Hippocampal formation (tissue), 2 donors: ENCODE measurements around the gene CA7.

Source experiments
- DNase-seq, 2 donors: peaks; one replicate each; lab custom pipeline; 2025; lab: John Stamatoyannopoulos, UW

Gene CA7

GRCh38 chr16:66844342-66845079, at the start of gene CA7:
CA7 (plus strand) TSS chr16:66844414; CDS start chr16:66844488, 74 bp downstream.
- no peak for DNase-seq

GRCh38 chr16:66798161-66798560, 46.1 kb upstream of the CA7 start:
- no peak for DNase-seq

GRCh38 chr16:66800856-66801255, 43.4 kb upstream of the CA7 start:
- no peak for DNase-seq

DNA sequence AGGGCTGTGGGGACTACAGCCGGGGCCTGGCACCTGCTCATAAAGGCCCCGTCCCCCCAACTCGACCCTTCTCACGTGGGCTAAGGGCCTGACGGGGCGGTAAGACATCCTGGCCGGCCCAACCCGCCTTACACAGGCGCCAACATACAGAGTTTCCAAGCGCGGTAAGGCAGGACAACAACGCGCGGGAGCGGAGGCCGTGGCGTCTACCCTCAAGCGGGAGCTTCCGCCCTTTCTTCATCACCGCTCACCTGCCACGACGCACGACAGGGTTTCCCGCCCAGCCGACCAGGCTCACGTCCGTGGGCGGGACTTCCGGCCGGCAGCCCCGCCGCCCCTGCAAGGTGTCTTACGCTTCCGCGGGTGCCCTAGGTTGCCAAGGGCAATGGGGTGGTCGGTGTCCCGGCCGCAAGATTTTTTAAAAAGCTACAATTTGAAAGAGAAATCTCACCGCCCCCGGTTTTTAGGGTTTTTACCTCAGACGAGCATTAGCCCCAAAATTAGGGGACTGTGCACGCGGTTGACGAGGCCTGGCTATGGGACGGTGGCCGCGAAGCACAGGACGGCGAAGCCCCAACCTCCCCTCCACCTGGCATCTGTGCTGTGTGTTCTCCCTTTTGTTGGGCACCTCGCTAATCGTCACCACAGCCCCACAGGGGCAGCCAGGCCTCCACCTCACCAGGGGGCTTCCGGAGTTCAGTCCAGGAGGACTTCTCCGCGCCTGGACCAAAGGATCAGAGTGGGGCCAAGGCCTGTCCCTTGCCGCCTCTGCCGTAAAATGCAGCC, 42.7 kb upstream of the CA7 start, which contains the start of gene TERB1:
TSS of gene TERB1 (minus strand) at position 265 of the 786 bp plus-strand sequence. CDS start 4,786 bp downstream, outside the sequence.
- DNase-seq: no peak

DNA sequence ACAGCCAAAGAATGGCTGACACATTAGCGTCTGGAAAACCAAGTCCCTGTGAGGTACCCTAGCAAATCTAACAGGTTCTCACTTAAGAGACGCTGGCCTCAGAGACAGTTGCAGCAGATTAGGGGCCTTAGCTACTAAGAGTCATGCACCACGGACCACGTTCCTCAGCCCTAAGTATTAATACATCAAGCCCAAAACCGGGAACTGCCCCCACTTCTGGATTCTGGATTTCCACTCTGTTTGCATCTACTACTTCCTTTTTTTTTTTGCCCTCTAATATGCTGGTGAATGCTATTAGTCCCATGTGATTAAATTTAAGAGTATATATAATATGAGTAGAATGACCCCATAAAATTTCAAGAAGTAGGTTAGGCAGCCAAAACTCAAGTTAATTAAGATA, 42.1 kb upstream of the CA7 start:
- DNase-seq: no peak

GRCh38 chr16:66809765-66810164, 34.4 kb upstream of the CA7 start:
- no peak for DNase-seq

- DNase-seq: no peak
Observed at GRCh38 chr16:66810391-66810790, 33.8 kb upstream of the CA7 start.

DNA sequence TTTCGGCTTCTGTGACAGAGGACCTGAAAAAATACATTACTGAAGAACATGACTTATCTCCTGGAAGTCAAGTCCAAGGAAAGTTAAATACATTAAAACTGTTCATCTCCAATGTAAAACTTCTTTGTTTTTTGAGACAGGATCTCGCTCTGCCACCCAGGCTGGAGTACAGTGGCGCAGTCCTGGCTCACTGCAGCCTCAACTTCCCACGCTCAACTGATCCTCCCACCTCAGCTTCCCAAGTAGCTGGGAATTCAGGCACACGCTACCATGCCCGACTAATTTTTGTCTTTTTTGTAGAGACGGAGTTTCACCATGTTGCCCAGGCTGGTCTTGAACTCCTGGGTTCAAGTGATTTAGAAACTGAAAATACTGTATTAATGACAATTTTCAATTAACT, 33.2 kb upstream of the CA7 start:
- DNase-seq: no peak

GRCh38 chr16:66814734-66815133, 29.5 kb upstream of the CA7 start:
- no peak for DNase-seq

GRCh38 chr16:66824006-66824405, 20.2 kb upstream of the CA7 start:
- no peak for DNase-seq

GRCh38 chr16:66830422-66831404, 13.5 kb upstream of the CA7 start, which contains the start of gene NAE1:
NAE1 (minus strand) TSS chr16:66830976; CDS start chr16:66830899, 77 bp downstream.
- DNase-seq: peak; percentile 76 to 77

GRCh38 chr16:66832190-66832589, 12.0 kb upstream of the CA7 start:
- DNase-seq: no peak

DNA sequence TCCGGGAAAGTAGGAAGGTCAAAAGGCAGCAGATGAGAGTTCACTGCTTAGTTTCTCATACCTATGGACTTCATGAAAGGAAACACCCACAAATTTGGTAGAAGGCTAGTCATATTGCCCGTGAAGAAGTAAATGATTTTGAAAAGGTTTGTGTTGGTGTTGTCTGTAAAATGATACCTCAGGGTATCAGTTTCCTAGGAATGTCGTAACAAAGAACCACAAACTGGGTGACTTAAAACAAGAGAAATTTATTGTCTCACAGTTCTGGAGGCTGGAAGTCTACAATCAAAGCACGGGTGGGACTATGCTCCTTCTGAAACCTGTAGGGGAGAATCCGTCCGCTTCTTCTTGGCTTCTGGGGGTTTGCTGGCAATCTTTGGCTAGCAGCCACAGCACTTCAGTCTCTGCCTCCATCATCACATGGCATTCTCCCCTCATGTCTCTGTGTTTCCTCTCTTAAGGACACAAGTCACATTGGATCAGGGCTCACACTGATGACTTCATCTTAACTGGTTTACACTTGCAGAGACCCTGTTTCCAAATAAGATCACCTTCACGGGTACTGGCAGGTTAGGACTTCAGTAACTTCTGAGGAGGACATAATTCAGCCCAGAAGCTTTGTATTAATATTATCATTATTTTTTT, 11.4 kb upstream of the CA7 start:
- DNase-seq: no peak

DNA sequence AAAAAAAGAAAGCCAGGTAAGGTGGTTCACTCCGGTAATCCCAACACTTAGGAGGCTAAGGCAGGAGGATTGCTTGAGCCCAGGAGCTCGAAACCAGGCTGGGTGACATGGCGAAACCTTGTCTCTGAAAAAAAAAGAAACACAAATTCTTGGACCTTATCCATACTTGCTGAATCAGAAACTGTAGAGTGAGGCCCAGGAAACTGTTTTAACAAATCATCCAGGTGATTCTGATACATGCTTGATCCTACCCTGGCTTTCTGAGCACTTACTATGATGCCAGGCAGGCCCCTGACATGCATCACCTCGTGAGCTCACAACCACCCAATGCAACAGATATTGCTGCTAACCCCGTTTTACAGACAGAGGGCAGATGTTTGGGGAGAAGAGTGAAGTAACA, 9.5 kb upstream of the CA7 start:
- no peak for DNase-seq

DNA sequence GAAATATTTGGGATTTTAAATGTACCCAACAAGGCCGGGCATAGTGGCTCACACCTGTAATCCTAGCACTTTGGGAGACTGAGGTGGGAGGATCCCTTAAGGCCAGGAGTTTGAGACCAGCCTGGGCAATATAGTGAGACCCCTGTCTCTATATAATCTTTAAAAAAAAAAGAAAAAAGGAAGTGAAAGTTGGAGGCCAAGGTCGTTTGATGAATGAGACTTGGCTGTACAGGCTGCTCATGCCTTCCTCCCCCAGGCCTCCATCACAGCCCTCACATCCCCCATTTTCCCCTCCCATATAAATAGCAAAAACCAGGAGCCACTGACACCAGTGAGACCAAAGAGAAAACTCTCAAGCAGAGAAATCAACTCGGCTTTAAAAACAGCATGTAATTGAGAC, 3.3 kb upstream of the CA7 start:
- no peak for DNase-seq

DNA sequence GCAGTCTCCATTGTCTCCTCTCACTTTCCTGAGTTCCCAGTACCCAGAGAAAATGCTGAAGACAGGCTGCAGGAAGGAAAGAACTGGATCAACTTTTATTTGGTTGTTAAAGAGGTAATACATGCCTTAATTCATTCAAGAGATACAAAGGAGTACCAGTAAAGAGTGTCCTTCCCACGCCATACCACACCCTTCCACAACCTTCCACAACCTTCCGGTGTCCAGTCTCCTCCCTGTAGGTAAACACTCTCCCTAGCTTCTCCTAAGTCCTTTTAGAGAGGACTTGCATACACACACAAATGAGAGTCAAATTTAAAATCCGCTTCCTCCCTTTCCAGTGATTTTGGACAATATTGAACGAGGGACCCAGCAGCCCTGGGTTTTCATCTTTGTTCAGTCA, 2.8 kb upstream of the CA7 start:
- DNase-seq: no peak

DNA sequence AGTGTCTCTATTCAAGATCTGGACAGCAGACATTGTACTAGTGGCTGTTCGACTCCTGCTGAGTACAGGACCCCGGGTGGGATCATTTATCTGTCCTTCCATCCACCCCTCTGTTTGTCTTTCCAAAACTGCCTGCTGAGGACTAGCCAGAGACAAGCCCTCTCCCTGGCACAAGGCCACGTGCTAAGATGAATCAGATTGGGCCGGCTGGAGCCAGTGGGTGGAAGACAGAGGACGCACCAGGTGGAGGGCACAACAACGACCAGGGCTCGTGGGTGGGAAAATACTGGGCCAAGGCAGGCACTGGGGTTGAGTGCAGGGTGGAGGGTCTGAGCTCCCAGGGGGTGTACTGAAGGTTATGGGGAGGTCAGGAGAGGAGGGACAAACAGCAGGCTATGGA, 1.4 kb upstream of the CA7 start:
- no peak for DNase-seq

DNA sequence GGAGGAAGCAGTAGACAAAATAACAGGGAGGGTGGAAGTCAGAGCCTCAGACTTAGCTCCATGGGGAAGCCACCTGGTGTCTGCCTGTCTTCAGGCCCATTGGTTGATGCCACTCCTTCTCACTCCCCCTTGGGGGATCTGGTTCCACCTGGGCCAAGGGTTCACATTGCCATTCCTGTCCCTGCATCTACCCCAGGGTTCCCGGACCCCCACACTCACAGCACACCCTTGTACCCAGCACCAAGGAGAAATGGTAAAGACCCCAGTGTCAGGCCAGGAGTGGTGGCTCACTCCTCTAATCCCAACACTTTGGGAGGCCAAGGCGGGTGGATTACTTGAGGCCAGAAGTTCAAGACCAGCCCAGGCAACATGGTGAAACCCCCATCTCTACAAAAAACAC, 1.0 kb upstream of the CA7 start:
- no peak for DNase-seq

- no peak for DNase-seq
Observed at GRCh38 chr16:66844009-66844341, 239 bp upstream of the CA7 start.

GRCh38 chr16:66845080-66845410, 831 bp downstream of the CA7 start:
- DNase-seq: no peak

GRCh38 chr16:66845791-66846221, 1.6 kb downstream of the CA7 start:
- DNase-seq: peak in 1 of 2 donors; percentile 19

DNA sequence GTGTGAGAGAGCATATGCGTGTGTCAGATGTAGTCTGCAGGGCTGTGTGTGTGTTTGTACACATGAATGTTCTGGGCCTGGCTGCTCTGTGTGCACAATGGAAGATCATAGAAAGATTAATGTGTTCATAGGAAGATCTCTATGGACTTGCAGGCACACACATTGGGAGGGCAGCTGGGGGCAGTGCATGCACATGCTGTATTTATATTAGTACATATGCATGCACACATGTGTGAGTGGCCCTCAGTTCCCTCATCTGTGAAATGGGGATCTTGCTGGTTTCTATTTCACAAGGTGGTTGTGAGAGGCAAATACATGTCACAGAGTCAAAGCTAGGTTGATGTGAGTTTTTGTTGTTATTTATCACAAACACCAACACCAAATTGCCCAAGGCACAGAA, 2.1 kb downstream of the CA7 start:
- DNase-seq: no peak
